Measurements from ENCODE around the gene ZNF738.
"Not testable (repeated sequence)": the region's sequence is repeated elsewhere in the genome, so short reads cannot be mapped to it uniquely, and the experiment has no call there.

The ZNF738 gene

DNA sequence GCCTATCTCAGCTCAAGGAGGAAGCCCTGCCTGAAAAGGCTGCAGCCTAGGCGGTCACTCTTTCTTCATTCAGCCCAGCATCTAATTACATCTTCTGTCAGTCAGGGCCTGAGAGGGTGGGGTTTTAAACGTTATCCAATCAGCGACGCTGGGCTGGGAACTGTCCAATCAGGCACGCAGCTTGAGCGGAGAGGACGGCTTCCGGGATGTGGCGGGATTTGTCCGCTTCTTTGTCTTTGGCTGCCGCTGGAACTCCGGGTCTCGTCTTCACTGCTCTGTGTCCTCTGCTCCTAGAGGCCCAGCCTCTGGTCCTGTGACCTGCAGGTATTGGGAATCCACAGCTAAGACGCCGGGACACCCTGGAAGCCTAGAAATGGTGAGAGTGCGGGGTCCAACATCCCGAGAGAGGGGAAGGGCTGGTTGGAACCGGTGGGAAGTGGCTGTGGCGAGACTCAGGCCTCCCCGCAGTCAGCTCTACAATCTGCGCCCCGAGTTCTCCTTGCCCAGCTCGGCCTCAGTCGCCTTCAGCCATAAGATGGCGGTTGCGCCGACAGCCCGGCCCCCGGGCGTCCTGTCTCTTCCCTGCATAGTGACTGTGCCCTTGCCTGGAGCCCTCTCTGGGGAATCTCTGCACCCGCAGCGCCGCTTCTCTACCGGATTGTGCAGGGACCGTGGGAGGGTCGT, at the start of gene ZNF738:
Gene ZNF738, plus strand, starts transcription at position 233 of the 684 bp plus-strand sequence. Its CDS starts 141 bp downstream, at position 374.
- DNase-seq (ENCODE audit: extremely low read depth in 1 of 2, low read depth in 1 of 2) = peak; percentile 65 to 83

DNA sequence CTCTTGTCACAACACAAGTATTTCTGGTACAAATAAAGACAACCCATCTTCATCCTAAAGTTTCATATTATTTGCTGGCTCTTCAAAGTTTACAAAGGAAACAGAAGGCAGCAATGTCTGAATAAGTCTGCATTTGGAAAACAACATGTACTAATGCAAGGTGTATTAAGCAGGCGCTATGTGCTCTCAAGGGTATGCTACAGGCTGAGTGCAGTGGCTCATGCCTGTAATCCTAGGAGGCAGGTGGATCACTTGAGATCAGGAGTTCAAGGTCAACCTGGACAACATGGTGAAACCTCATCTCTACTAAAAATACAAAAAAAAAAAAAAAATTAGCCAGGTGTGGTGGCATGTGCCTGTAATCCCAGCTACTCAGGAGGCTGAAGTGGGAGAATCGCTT, 46.0 kb upstream of the ZNF738 start:
- not testable (repeated sequence) for DNase-seq (ENCODE audit: extremely low read depth in 1 of 2, low read depth in 1 of 2)

DNA sequence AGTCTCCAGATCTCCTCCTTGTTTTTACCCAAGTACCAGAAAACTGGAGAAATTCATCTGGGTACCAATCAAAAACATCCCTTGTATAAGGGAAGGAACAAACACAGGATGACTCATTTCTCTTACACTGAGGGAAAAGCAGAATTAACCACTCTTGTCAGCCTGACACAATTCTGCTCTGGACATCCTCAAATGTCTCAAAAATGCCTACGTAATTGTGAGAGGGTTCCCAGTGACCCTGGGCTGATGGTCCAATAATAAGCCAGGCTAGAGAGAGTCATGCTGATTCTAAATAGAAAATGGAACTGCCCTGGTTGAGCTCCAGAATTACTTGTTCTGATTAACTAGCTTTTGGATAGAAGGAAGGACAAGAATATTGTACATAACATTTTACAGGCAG, 44.1 kb upstream of the ZNF738 start:
- no peak for DNase-seq (ENCODE audit: extremely low read depth in 1 of 2, low read depth in 1 of 2)

DNA sequence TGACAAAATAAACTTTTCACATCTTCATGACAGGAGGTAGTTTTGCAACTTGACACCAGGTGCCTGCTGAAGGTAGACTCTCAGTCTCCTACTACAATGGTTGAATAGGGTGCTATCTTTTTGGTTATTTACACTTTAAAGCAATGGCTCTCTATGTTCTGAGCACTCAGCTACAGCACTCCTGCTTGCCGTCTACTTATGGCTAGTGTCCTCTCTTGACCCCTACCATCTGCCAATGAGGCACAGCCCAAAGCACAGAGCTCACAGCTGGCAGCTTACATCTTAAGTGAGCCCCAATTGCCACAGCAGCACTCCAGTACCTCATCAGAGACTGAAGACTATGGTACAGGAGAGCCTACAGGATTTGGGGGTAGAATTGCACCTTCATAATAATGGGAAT, 41.0 kb upstream of the ZNF738 start:
- no peak for DNase-seq (ENCODE audit: extremely low read depth in 1 of 2, low read depth in 1 of 2)

DNA sequence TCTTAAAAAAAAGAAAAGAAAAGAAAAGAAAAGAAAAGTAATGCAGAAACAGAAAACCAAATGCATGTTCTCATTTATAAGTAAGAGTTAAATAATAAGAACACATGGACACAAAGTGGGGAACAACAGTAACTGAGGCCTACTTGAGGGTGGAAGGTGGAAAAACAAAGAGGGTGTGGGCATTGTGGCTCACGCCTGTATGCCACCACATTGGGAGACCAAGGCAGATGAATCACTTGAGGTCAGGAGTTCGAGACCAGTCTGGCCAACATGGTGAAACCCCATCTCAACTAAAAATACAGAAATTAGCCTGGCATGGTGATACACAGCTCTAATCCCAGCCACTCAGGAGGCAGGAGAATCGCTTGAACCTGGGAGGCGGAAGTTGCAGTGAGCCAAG, 37.7 kb upstream of the ZNF738 start:
- peak in 1 of 2 donors; percentile 6 for DNase-seq (ENCODE audit: extremely low read depth in 1 of 2, low read depth in 1 of 2)

DNA sequence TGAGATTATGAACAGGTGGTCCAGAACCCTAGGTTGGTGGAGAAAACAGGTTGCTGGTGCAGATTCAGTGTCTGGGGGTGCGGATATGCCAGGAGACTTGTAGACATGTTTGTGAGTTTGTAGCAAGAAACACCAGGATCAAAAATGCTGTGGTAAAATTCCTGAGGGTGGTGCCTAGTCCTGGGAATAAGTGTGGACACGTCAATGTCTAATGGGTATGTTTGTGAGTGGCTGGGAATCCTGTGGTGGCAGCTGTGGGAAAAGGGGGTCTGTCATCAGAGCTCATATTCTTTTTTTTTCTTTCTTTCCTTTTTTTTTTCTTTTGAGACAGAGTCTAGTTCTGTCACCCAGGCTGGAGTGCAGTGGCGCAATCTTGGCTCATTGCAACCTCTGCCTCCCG, 36.8 kb upstream of the ZNF738 start:
- DNase-seq (ENCODE audit: extremely low read depth in 1 of 2, low read depth in 1 of 2) = no peak

DNA sequence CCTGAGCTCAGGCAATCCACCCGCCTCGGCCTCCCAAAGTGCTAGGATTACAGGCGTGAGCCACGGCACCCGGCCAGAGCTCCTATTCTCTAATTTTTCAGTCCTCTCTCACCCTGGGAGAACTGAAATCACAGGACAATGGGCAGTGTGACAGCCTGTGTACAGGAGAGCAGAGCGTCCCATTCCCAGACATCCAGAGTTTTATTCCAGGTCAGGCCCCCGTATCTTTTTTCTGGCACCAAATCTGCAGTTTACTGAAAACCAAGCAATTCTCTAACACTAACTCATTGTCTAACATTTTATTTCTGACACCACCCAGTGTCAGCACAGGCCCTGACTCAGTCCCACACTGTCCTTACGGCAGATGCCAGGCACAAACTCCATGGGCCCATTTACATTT, 36.3 kb upstream of the ZNF738 start:
- DNase-seq (ENCODE audit: extremely low read depth in 1 of 2, low read depth in 1 of 2) = no peak

DNA sequence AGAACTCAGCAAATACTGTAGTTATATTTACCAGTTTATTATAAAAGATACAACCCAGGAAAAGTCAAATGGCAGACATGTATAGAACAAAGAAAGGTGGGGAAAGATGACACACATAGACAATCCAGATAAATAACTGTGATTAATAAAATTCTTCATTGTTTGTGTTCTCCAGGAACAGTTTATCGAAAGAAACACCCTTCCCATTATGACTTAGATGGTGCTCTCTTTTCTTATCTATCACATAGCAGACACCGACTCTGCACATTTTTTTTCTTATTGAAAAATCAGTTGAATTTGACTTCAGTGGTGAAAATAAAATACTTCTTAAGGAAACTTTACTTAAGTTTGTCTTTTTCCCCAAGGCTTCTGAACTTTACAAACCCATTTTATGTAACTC, 35.8 kb upstream of the ZNF738 start:
- no peak for DNase-seq (ENCODE audit: extremely low read depth in 1 of 2, low read depth in 1 of 2)

DNA sequence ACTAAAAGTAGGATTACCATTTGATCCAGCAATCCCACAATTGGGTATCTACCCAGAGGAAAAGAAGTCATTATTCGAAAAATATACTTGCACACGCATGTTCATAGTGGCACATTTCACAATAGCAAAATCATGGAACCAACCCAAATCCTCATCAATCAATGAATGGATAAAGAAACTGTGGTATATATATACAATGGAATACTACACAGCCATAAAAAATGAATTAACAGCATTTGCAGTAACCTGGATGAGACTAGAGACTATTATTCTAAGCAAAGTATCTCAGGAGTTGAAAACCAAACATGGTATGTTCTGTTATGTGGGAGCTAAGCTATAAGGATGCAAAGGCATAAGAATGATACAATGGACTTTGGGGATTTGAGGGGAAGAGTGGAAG, 32.6 kb upstream of the ZNF738 start:
- DNase-seq (ENCODE audit: extremely low read depth in 1 of 2, low read depth in 1 of 2) = no peak

DNA sequence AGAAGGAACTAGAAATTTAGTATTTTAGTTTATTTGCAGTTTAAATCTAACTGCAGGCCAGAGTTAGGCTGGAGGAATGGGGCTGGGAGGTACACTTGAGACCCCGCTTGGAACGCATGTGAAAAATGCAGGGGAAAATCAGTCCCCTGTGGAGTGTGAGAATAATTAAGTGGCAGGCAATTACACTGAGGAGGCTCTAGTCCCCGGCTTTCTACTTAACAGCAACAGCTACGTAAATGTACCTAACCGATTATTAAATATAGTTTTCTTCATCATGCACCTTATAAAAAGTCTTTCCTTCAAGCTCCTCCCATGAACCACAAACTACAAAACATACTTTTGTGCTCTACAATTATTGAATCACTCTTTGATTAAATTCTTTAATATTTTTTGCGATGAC, 30.4 kb upstream of the ZNF738 start:
- DNase-seq (ENCODE audit: extremely low read depth in 1 of 2, low read depth in 1 of 2) = no peak

DNA sequence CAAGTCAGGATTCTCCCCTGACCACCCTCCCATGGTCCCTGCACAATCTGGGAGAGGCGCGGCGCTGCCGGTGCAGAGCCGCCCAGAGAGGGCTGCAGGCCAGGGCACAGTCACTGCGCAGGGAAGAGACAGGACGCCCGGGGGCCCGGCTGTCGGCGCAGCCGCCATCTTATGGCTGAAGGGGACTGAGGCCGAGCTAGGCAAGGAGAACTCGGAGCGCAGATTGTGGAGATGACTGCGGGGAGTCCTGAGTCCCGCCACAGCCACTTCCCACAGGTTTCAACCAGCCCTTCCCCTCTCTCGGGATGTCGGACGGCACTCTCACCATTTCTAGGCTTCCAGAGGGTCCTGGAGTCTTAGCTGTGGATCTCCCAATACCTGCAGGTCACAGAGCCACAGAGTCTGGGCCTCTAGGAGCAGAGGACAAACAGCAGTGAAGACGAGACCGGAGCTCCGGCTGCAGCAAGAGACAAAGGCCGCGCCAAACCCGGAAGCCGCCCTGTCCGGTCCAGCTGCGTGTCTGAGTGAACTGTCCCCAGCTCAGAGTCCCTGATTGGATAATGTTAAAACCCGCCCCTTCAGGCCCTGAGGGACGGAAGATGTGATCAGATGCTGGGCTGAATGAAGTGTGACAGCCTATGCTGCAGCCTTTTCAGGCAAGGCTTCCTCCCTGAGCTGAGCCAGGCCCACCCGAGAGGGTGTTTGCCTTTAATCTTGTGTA, 29.8 kb upstream of the ZNF738 start, which contains the start of gene ZNF708:
Gene ZNF708, minus strand, starts transcription at position 526 of the 721 bp plus-strand sequence. Its CDS starts 198 bp downstream, at position 328.
- DNase-seq (ENCODE audit: extremely low read depth in 1 of 2, low read depth in 1 of 2) = peak; percentile 62 to 85

DNA sequence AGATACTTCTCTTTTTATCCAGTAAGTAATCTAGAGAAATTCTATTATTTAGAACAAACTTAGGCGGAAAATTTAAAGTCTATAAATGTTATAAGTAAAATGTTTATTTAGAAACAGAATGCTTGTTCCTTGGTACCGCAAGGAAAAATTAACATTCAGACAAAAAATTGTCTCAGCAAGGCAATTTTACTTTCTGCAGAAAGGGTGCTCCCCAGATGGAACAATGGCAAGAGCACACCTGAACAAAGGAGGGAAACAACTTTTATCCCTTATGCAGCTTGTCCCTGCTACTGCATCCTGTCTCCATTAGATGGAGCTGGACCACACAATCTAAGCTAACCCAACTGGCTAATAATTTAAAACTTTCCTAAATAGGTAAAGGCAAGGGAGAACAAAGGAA, 23.1 kb upstream of the ZNF738 start:
- DNase-seq (ENCODE audit: extremely low read depth in 1 of 2, low read depth in 1 of 2) = no peak

DNA sequence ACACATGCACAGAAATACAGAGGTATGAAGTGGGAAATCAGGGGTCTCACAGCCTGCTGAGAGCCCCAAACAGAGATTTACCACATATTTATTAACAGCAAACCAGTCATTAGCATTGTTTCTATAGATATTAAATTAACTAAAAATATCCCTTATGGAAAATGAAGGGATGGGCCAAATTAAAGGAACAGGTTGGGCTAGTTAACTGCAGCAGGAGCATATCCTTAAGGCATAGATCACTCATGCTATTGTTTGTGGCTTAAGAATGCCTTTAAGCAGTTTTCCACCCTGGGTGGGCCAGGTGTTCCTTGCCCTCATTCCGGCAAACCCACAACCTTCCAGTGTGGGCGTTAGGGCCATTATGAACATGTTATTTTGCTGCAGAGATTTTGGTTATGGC, 14.0 kb upstream of the ZNF738 start:
- not testable (repeated sequence) for DNase-seq (ENCODE audit: extremely low read depth in 1 of 2, low read depth in 1 of 2)

DNA sequence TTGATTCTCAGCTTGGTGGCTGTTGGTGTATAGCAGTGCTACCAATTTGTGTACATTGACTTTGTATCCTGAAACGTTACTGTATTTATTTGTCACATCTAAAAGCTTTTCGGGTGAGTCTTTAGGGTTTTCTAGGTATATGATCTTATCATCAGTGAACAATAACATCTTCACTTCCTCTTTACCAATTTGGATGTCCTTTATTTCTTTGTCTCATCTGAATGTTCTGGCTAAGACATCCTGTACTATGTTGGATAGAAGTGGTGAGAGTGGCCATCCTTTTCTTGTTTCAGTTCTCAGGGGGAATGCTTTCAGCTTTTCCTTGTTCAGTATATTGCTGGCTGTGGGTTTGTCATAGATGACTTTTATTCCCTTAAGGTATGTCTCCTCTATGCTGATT, 6.0 kb upstream of the ZNF738 start:
- no peak for DNase-seq (ENCODE audit: extremely low read depth in 1 of 2, low read depth in 1 of 2)

DNA sequence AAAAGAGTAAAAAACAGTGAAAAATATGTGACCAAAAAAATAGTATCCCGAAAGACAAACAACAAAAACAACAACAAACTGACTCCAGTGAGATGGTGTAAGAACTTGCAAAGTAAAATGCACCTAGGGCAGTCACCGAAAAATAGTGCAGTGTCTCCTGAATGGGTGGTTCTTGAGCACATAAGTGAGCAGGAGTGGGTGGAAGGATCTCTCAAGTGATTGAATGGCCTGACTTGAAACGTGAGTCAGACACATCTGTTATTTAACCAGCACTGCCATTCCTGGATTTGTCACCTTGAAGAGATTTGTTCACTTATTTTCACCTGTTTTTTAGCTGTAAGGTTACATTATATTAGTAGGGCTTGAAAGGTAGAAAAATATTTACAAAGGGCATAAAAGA, 3.5 kb downstream of the ZNF738 start:
- DNase-seq (ENCODE audit: extremely low read depth in 1 of 2, low read depth in 1 of 2) = no peak

DNA sequence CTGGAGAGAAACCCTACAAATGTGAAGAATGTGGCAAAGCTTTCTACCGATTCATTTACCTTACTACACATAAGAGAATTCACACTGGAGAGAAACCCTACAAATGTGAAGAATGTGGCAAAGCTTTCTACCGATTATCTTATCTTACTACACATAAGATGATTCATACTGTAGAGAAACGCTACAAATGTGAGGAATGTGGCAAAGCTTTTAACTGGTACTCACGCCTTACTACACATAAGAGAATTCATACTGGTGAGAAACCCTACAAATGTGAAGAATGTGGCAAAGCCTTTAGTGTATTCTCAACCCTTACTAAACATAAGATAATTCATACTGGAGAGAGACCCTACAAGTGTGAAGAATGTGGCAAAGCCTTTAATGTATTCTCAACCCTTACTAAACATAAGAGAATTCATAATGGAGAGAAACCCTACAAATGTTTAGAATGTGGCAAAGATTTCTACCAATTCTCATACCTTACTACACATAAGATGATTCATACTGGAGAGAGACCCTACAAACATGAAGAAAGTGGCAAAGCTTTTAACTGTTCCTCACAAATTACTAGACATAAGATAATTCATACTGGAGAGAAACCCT, 25.3 kb downstream of the ZNF738 start:
- no peak for DNase-seq (ENCODE audit: extremely low read depth in 1 of 2, low read depth in 1 of 2)

DNA sequence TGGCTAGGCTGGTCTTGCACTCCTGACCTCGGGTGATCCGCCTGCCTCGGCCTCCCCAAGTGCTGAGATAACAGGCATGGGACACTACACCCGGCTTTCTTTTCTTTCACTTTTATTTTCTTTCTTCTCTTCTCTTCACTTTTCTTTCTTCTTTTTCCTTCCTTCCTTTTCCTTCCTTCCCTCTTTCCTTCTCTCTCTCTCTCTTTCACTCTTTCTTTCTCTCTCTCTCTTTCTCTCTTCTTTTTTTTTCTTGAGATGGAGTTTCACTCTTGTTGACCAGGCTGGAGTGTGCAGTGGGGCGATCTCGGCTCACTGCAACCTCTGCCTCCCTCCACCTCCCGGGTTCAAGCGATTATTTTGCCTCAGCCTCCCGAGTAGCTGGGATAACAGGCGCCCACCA, 37.3 kb downstream of the ZNF738 start:
- DNase-seq (ENCODE audit: extremely low read depth in 1 of 2, low read depth in 1 of 2) = no peak

DNA sequence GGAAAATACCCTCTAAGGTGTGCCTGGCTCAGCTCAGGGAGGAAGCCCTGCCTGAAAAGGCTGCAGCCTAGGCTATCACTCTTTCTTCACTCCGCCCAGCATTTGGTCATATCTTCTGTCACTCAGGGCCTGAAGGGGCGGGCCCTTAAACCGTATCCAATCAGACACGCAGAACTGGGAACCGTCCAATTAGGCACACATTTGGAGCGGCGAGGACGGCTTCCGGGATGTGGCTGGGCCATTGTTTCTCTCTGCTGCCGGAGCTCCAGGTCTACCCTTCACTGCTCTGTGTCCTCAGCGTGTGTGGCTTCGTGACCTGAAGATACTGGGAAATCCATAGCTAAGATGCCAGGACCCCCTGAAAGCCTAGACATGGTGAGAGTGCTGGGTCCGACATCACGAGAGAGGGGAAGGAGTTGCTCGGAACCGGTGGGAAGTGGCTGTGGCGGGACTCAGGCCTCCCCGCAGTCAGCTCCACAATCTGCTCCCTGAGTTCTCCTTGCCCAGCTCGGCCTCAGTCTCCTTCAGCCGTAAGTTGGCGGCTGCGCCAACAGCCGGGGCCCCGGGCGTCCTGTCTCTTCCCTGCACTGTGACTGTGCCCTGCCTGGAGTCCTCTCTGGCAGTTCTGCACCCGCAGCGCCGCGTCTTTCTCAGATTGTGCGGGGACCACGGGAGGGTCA, 38.2 kb downstream of the ZNF738 start, which contains the start of gene ZNF493:
Gene ZNF493, plus strand, starts transcription at position 241 of the 680 bp plus-strand sequence. Its CDS starts 105 bp downstream, at position 346.
- DNase-seq (ENCODE audit: extremely low read depth in 1 of 2, low read depth in 1 of 2) = peak; percentile 73 to 87

DNA sequence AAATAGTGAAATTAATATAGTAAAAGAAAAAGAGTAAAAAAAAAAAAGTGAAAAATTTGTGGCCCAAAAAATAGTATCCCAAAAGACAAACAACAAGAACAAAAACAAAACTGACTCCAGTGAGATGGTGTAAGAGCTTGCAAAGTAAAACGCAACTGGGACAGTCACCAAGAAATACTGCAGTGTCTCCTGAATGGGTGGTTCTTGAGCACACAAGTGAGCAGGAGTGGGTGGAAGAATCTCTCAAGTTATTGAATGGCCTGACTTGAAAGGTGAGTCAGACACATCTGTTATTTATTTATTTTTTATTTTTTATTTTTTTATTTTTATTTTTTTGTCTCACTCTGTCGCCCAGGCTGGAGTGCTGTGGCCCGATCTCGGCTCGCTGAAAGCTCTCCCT, 40.1 kb downstream of the ZNF738 start:
- DNase-seq (ENCODE audit: extremely low read depth in 1 of 2, low read depth in 1 of 2) = no peak

DNA sequence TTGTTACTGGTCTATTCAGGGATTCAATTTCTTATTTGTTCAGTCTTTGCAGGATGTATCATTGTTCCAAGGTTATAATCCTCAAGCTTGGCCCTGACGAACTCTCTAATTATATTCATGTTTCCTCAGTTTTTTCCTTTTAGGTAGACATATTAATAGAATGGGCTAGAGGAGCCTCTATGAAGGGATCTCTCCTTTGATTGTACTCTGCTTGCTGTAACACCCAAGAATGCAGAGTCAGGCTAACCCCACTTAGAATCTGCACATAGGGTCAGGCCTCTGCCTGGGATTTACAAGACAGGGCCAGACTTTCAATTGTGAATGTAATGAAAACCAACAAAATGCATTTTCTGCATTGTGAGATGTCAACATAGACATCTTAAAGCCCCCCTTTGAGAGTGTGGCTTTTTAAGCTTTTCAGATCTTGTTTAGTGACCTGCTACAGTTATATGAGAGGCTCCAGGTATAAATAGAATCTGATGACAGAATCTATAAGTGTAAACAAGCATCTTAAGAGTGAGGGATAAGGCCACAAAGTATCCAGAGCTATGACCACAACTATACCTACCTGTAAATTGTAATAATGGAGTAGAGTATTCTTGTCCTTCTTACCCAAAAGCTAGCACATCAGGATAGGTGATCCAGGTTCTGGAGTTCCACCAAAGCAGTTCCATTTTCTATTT, 43.6 kb downstream of the ZNF738 start:
- no peak for DNase-seq (ENCODE audit: extremely low read depth in 1 of 2, low read depth in 1 of 2)

DNA sequence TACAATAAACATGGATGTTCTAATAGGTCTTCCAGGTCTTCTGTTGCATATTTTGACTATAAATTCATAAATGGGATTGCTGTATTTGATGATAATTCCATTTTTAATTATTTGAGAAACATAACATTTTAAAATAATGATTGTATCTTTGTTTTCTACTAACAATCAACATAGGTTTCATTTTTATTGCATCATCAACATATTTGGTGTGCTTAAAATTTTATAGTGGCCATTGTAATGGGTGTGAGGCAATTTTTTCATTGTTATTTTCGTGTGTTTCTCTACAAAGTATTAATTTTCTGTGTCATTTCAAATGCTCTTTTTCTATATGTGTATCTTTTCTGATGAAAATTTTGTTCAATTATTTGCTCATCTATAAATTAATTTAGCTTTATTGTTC, 51.4 kb downstream of the ZNF738 start:
- DNase-seq (ENCODE audit: extremely low read depth in 1 of 2, low read depth in 1 of 2) = no peak
